D721Med (cell line): ENCODE results near the gene ADIPOR2.
A peak's percentile ranks its signal among the peaks of the same experiment; 100 is the strongest.

ENCODE experiments used
- DNase-seq: peaks from one replicate; pipeline ENCODE4 v3.0.0; 2011; ENCODE audit warnings: low spot score; ENCODE audit not compliant: insufficient read length
- FAIRE-seq: peaks from 2 replicates; lab custom pipeline; 2011; peaks lifted over from hg19 to GRCh38; lab: Jason Lieb, UNC
- TF ChIP-seq, protein P1 (sequence below): IDR thresholded peaks from 2 replicates; pipeline ENCODE4 v1.5.1; 2012; ENCODE audit warnings: mild to moderate bottlenecking, control low read depth; ENCODE audit not compliant: insufficient read depth; ENCODE audit errors: missing control alignments

Gene ADIPOR2

DNA sequence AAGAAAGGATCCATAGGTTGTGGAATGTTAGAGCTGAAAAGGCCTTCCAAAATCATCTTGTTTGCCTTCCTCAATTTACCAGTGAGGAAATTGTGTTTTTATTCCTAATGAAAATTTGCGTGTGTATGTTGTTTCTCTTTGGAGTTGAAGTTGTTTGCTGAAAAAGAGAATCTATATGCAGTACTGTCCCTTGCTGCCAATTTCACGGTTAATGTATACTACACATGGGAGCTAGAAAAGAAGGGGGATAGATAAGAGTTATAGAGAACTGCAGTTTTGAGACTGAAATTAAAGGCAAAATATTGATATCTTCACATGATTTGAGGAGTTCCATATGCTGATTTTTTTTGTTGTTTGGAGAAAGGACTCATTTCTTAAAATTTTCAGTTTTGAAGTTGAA lies 67.5 kb downstream of the ADIPOR2 start:
- TF ChIP-seq, protein P1, sequence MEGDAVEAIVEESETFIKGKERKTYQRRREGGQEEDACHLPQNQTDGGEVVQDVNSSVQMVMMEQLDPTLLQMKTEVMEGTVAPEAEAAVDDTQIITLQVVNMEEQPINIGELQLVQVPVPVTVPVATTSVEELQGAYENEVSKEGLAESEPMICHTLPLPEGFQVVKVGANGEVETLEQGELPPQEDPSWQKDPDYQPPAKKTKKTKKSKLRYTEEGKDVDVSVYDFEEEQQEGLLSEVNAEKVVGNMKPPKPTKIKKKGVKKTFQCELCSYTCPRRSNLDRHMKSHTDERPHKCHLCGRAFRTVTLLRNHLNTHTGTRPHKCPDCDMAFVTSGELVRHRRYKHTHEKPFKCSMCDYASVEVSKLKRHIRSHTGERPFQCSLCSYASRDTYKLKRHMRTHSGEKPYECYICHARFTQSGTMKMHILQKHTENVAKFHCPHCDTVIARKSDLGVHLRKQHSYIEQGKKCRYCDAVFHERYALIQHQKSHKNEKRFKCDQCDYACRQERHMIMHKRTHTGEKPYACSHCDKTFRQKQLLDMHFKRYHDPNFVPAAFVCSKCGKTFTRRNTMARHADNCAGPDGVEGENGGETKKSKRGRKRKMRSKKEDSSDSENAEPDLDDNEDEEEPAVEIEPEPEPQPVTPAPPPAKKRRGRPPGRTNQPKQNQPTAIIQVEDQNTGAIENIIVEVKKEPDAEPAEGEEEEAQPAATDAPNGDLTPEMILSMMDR: no peak
- FAIRE-seq: no peak

GRCh38 chr12:1758887-1759286 lies 68.0 kb downstream of the ADIPOR2 start:
- no peak for FAIRE-seq
- DNase-seq: no peak
- TF ChIP-seq, protein P1: no peak

More for the DNA sequence above, 67.5 kb downstream of the ADIPOR2 start:
- no peak for DNase-seq

GRCh38 chr12:1760566-1761382 lies 69.9 kb downstream of the ADIPOR2 start:
- TF ChIP-seq, protein P1: no peak
- DNase-seq (no peak), FAIRE-seq (no peak)

DNA sequence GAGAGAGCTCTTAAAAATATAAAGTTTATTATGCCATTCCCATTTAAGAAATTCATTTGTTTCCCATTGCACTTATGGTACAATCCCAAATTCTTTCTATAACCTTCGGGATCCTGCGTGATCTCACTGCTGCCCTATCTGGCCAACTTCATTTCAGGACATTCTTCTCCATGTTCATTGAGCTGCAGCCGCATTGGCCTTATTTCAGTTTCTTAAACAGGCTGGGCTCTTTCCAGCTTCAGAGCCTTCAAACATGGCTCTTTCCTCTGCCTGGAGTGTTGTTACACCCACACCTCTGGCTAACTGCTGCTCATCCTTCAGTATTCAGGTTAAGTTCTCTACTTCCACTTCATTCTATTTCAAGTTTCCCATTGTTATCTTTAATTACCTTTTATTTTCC lies 71.0 kb downstream of the ADIPOR2 start:
- no peak for DNase-seq
- FAIRE-seq: no peak
- TF ChIP-seq, protein P1: no peak

DNA sequence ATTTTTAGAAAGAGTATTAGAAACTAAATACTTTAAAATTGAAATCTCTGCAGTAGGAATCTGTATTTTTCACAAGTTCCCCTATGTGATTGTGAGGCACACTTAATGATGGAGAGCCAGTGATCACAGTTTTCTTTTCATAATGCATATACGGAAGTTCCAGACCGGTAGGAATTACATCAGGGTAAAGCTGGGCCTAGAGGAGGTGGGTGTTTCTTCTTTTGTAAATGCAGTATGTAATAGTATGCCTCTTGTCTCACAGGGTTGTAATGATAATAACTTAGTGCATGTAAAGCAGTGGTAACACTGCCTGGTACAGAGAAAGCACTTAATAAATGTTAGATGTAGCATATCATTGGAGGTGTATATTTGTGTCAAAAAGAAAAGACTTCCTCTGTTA lies 72.3 kb downstream of the ADIPOR2 start:
- FAIRE-seq (no peak), DNase-seq (no peak)
- TF ChIP-seq, protein P1: no peak

- TF ChIP-seq, protein P1: no peak
- DNase-seq: no peak
- no peak for FAIRE-seq
These were observed 75.2 kb downstream of the ADIPOR2 start for GRCh38 chr12:1766110-1766509.

- FAIRE-seq (peak; percentile 29), DNase-seq (no peak)
- TF ChIP-seq, protein P1: no peak
These were observed 76.7 kb downstream of the ADIPOR2 start for GRCh38 chr12:1767407-1768090.
